Stimulated activated CD4-positive, alpha-beta T cell treated with anti-CD3 and anti-CD28 coated beads, Interleukin-1b, Interleukin-23, amount 100 ng/mL, for 1 hour (primary cell): ENCODE measurements around the gene BAX.

ENCODE experiments used
- DNase-seq, 2 donors: peaks; one replicate each; pipeline ENCODE4 v3.0.0-alpha.2; 2020; ENCODE audit warnings: low read depth in 2 of 2

The BAX gene

DNA sequence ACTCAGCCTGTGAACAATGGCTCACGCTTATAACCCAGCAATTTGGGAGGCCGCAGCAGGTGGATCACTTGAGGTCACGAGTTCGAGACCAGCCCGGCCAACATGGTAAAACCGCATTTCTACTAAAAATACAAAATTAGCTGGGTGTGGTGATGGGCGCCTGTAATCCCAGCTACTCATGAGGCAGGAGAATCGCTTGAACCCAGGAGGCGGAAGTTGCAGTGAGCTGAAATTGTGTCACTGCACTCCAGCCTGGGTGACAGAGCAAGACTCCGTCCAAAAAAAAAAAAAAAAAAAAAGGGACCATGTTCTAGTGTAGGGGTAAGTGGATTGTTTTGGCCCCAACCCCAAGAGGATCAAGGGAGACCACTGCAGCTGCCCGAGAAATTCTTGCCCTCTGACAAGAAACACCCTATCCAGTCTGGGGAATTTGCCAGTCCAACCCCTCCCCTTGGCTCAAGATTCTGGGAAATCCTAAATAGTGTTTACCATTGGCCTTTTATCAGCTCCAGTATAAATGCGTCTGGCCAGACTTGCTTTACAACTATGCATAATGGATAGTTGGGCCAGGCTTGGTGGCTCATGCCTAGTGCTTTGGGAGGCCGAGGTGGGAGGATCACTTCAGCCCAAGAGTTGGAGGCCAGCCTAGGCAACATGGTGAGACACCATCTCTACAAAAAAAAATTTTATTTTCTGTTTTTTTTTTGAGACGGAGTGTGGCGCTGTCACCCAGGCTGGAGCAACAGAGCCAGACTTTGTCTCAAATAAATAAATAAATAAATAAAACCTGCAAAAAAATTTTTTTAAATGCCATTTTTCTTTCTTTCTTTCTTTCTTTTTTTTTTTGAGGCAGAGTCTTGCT, 26.3 kb upstream of the BAX start:
- DNase-seq: no peak

DNA sequence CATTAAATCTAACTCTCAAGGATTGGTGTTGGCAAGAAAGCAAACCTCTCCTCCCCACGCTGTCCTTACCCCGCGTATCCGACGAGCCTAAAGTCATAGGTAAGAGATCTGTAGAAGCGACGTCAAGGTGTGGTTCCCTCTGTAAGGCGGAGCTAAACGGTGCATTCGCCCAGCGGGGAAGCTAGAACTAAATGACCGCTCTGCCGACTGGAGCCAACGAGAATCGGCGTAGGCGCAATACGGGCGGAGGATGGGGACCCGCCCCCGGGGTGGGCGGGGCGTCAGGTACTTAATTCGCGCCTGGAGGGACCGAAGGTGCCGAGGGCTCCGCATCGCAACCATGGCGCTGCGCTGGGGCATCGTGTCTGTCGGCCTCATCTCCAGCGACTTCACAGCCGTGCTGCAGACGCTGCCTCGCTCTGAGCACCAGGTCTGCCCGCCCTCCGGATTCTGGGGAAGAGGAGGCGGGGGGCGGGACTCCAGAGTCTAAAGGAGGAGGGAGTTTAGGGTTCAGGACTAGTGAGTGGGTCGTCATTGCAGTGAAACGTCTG, 21.2 kb upstream of the BAX start, which contains the start of gene DHDH:
DHDH (plus strand) TSS at position 318 of the 551 bp plus-strand sequence; CDS start at position 341, 23 bp downstream.
- DNase-seq: peak; percentile 48 to 69

DNA sequence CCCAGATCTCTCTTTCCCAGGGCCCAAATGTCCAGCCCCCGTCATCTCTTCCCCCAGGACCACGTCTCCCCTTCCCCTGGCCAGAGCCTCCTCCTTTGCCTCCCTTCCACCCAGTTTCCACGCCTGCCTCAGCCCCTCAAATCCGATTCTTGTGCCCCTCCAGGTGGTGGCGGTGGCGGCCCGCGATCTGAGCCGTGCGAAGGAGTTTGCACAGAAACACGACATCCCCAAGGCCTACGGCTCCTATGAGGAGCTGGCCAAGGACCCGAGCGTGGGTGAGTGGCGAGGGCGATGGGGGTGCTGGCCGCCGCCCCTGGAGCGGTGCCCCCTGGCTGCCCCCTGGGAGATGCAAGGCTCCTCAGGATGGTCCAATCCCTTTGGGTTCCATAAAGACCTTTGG, 19.8 kb upstream of the BAX start:
- no peak for DNase-seq

DNA sequence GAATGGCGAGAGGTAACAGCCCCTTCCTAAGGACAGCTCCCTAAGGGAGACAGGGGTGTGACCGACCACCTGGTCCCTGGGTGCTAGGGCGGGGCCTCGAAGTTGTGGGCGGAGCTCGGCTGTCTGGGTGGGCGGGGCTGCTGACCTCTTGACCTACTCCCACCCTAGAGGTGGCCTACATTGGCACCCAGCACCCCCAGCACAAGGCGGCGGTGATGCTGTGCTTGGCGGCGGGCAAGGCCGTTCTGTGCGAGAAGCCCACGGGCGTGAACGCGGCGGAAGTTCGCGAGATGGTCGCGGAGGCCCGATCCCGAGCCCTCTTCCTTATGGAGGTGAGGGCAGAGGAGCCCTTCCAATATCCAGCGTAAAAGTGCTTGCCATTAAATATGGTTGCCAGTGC, 18.8 kb upstream of the BAX start:
- no peak for DNase-seq

DNA sequence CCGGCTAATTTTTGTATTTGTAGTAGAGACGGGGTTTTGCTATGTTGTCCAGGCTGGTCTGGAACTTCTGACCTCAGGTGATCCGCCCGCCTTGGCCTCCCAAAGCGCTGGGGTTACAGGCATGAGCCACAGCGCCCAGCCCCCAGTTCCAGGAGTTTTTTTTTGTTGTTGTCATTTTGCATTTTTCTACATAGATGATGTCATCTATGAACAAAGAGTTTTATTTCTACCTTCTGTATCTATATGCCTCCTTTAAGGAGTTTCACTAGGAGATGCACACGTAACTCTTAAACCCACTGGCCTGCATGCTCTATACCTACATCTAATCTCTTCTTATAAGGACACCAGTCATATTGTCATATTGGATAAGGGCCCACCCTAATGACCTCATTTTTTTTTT, 16.4 kb upstream of the BAX start:
- no peak for DNase-seq

DNA sequence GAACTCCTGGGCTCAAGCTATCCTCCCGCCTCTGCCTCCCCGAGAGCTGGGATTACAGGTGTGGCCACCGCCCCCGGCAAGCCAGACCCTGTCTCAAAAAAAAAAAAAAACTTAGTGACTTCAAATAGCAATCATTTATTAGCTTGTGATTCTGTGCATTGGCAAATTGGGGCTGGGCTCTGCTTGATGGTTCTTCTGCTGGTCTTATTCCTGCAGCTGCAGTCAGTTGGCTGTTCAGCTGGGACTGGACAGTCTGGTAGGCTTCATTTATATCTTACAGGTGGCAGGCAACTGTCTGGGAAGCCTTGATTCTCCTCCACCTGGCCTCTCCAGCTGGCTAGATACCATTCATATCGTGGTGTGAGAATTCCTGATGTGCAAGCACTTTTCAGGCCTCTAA, 13.8 kb upstream of the BAX start:
- no peak for DNase-seq

DNA sequence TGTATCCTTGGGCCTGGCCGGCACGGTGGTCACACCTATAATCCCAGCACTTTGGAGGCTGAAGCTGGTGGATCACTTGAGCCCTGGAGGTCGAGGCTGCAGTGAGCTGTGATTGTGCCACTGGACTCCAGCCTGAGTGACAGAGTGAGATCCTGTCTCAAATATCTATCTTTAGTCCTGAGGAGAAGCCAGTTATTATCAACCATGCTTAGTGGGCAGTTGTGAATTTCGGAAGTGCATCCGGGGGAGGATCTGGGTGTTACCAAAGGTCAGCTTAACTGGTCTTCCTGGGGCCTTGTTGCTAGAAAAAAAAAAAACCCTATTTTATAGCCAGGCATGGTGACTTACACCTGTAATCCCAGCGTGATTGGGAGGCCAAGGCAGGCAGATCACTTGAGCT, 11.6 kb upstream of the BAX start:
- no peak for DNase-seq

DNA sequence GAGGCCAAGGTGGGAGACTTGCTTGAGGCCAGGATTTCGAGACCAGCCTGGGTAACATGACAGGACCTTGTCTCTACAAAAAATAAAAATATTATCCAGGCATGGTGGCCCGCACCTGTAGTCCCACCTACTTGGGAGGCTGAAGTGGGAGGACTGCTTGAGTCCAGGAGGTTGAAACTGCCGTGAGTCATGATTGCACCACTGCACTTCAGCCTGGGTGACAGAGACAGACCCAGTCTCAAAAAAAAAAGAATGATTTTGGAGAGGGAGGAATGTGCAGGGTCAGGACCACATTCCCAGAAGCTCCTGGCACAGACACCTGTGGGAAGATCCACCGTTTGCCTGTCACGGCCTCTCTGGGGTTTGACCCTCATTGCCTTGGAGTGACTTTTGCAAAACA, 9.3 kb upstream of the BAX start:
- DNase-seq: no peak

DNA sequence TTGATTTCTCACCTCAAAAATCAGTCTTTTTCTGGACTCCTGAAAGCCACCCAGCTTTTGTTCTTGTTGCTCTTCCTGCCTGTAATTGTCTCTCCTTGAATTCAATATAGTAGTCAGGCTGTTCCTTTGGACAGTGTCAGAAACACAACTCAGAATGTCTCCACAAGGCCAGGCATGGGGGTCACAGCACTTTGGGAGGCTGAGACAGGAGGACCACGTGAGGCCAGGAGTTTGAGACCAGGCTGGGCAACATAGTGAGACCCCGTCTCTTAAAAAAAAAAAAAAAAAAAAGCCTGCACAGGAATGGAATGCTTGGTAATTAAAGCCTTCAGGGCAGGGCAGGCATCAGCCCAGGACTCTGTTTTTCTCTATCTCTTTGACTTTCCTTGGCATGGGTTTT, 8.9 kb upstream of the BAX start:
- DNase-seq: no peak

DNA sequence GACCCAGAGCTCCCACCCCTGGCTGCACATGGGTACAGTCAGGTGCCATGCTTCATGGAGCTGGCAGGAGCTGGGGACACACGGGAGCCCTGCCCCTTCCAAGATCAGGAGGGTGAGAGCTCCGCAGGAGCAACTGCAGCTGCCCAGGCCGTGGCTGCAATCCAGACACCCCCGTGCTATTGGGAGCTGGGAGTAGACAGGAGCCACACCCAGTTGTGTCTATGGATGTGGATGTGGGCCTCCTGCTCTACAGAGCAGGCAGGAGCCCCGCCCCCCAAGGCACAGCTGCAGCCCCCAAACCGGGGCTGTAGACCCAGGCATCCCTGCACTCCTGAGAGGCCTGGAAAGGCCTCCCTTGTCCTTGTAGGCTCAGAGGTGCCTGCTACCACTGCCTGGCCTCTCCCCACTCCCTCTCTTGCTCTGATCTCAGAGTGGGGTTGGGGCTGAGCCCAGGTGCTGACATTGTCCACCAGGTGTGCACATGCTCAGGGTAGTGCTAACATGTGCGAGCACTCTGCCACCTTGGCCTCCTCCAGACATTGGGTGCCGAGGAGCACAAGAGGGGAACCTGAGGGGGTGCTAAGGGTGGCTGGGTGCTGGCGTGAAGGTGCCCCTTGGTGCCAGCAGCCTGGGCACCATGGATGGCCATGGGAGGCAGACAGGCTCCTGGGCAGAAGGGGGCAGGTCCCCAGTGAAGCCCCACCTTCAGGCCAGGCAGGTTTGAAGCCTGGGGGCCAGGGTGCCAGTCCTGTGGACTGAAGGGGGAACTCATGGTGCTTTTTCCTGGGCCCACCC, 8.0 kb upstream of the BAX start:
- DNase-seq: no peak

DNA sequence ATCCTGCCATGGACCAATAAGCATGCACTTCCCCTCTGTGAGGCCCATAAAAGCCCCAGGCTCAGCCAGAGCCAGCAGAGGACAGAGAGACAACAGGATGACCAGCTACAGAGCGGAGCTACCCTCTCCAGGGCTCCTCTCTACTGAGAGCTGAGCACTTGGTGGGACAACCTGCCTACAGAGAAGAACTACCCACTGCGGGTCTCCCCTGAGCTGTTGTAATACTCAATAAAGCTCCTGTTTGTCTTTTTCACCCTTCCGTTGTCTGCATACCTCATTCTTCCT, 7.5 kb upstream of the BAX start:
- DNase-seq: no peak

DNA sequence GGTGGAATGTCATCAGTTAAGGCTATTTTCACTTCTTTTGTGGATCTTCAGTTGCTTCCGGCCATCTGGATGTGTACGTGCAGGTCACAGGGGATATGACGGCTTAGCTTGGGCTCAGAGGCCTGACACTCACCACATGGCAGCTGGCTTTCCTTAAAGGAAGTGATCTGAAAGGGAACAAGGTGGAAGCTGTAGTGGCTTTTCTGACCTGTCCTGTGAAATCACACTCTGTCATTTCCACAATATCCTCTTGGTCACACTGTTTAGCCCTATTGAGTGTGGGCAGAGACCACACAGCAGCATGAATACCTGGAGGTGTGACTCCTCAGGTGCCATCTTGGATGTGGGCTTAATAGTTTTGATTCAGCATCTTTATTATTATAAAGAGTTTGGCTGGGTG, 4.5 kb upstream of the BAX start:
- no peak for DNase-seq

DNA sequence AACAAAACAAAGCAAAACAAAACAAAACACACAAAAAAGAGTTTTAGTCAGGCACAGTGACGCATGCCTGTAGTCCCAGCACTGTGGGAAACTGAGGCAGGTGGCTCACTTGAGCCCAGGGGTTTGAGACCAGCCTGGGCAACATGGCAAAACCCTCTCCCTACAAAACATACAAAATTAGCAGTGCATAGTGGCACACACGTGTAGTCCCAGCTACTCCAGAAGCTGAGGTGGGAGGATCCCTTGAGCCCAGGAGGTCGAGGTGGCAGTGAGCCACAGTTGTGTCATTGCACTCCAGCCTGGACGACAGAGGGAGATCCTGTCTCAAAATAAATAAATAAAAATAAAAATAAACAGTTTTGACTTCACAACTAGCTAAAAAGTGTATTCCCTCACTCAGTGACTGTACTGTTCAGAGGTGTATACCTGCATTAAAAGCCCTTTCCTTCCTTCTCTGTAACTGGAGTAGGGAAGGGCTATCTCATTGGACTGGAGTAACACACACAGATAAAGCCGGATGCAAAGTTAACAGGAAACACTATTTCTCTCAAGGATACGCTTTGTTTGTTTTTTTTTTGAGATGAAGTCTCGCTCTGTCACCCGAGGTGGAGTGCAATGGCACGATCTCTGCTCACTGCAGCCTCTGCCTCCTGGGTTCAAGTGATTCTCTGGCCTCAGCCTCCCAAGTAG, 3.7 kb upstream of the BAX start:
- DNase-seq: no peak

DNA sequence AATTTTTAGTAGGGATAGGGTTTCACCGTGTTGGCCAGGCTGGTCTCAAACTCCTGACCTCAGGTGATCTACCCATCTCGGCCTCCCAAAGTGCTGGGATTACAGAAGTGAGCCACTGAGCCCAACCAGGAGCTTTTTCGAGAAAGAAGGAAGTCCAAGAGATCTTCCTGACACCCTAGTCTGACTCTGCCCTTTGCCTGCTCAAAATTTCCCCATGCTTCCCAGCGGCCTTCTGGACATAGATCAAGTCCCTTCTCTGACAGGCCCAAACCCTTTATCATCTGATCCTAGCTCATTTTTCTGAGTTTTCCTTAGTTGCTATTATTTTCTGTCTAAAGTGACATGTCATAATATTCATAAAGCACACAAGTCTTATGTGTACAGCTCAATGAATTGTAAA, 1.5 kb upstream of the BAX start:
- DNase-seq: no peak

DNA sequence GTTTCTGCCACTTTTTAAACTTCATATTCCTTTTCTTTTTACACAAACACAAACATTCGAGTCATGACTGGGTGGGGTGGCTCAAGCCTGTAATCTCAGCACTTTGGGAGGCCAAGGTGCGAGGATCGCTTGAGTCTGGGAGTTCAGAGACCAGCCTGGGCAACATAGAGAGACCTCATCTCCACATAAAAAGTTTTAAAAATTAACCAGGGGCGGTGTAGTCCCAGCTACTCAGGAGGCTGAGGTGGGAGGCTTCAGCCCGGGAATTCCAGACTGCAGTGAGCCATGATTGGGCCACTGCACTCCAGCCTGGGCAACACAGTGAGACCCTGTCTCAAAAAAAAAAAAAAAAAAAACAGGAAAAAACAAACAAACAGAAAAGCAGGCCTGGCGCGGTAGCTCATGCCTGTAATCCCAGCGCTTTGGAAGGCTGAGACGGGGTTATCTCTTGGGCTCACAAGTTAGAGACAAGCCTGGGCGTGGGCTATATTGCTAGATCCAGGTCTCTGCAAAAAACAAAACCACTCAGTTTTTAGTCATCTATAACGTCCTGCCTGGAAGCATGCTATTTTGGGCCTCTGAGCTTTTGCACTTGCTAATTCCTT, 583 bp upstream of the BAX start:
- no peak for DNase-seq

DNA sequence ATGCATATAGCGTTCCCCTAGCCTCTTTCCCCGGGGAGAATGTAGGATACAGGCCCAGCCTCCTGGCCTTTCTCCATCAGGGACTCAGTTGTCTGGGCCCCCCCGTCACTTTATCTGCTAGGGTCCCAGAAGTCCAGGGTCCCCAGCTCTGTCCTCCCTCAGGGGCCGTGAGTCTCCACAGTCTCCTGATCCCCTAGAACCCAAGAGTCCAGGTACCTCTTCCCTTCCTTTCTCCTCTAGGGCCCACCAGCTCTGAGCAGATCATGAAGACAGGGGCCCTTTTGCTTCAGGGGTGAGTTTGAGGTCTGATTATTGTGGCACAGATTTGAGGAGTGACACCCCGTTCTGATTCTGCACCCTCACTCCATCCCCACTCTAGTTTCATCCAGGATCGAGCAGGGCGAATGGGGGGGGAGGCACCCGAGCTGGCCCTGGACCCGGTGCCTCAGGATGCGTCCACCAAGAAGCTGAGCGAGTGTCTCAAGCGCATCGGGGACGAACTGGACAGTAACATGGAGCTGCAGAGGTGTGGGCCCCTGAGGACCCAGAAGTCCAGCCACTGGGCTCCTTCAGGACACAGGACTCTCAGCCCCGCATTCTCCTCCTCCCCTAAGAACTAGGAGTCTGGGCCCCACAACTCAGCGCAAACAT, 758 bp downstream of the BAX start:
- no peak for DNase-seq

DNA sequence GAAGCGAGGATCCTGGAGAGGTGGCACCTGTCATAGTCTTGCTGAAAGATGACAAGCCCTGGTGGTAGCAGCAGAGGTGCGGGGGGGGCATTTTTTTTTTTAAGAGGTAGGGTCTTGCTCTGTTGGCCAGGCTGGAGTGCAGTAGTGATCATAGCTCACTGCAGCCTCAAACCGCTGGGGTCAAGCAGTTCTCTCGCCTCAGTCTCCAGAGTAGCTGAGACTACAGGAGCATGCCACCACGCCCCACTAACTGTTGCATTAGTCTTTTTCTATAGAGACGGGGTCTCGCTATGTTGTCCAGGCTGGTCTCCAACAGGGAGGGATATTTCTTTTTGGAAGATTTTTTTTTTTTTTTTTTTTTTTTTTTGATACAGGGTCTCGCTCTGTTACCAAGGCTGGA, 3.3 kb downstream of the BAX start:
- no peak for DNase-seq

DNA sequence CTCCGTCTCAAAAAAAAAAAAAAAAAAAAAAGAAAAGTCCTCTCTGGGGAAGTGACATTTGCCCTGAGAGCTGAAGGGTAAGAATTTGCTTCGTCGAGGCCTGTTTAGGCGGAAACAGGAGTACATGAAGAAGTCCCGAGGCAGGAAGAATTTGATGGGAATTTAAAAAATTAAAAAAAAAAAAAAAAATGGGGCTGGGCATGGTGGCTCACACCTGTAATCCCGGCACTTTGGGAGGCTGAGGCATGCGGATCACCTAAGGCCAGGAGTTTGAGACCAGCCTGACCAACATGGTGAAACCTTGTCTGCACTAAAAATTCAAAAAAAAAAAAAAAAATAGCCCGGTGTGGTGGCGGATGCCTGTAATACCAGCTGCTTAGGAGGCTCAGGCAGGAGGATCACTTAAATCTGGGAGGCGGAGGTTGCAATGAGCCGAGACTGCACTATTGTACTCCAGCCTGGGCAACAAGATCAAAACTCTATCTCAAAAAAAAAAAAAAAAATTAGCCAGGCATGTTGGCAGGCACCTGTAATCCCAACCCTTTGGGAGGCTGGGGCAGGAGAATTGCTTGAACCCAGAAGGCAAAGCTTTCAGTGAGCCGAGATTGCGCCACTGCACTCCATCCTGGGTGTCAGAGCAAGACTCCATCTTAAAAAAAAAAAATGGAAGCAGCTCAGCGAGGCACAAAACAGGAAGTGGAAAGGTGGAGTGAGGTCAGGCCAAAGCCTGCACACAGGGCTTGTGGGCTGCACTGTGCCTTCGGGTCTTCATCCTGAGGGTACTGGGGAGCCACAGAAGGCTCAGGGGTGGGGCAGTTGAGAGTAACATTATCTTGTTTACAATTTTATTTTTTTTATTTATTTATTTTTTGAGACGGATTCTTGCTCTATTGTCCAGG, 4.9 kb downstream of the BAX start:
- no peak for DNase-seq

DNA sequence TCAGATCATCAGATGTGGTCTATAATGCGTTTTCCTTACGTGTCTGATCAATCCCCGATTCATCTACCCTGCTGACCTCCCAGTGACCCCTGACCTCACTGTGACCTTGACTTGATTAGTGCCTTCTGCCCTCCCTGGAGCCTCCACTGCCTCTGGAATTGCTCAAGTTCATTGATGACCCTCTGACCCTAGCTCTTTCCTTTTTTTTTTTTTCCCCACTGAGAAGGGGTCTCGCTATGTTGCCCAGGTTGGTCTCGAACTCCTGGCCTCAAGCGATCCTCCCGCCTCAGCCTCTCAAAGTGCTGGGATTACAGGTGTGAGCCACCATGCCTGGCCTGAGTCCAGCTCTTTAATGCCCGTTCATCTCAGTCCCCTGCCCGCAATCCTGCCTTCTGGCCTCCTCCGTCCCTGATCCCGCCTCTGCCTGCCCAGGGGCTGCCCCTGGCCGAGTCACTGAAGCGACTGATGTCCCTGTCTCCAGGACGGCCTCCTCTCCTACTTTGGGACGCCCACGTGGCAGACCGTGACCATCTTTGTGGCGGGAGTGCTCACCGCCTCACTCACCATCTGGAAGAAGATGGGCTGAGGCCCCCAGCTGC, 6.5 kb downstream of the BAX start:
- no peak for DNase-seq

DNA sequence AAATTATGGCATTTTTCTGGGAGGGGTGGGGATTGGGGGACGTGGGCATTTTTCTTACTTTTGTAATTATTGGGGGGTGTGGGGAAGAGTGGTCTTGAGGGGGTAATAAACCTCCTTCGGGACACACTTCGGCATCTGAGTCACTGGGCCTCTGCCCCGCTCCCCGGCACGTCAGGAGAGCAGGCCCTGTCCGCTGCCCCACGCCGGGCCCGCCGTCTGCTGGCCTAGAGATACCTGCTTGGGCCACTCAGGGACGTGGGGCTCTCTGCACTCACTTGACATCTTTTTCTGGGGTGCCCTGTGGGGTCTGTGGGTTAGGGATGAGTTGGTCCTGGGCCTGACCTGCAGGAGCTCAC, 7.0 kb downstream of the BAX start:
- no peak for DNase-seq
